Tibial nerve (tissue), 3 donors: ENCODE results near the gene SPAG17.

Source experiments
- POLR2A ChIP-seq, 2 donors: fragments of 450-650 bp; IDR thresholded peaks; one replicate each; pipeline ENCODE4 v1.6.1; 2017; ENCODE audit warnings: antibody characterized with exemption in 2 of 2, mild to moderate bottlenecking in 2 of 2, moderate library complexity in 2 of 2
- TF ChIP-seq, protein P1 (sequence below), 5 experiments: fragments of 200-600 bp in 3 of 5; fragments of 450-650 bp in 2 of 5; sonication (generic) in 3 of 5; IDR thresholded peaks; one replicate each; pipeline ENCODE4 v1.5.1; 2016 to 2019; ENCODE audit warnings: antibody characterized with exemption in 5 of 5, mild to moderate bottlenecking in 3 of 5, moderate library complexity in 2 of 5

DNA sequence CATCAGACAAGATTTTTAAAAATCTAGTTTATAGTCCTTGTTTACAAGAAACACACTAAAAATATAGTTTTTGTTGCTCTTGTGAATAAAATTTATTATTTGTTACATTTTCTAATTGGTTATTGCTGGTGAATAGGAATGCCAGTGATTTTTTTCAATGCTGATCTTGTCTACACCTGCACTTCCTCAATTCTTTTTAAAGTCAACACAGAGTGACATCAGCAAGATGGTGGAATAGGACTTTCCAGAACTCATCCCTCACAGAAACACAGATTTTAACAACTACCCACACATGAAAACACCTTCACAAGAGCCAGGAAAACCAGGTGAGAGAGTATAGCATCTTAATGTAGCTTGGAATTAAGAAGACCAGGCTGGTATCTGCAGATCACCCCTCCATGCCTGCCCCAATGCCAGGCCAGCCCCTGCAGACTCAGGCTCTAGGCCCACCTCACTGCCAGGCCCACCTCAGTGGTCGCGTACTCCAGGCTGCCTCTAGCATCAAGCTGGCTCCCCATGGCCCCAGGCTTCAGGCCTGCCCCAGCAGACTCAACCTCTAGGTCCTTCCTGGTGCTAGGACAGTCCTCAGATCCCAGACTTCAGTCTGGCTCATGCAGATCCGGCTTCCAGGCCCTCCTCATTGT is 137.9 kb downstream of the SPAG17 start:
- TF ChIP-seq, protein P1, sequence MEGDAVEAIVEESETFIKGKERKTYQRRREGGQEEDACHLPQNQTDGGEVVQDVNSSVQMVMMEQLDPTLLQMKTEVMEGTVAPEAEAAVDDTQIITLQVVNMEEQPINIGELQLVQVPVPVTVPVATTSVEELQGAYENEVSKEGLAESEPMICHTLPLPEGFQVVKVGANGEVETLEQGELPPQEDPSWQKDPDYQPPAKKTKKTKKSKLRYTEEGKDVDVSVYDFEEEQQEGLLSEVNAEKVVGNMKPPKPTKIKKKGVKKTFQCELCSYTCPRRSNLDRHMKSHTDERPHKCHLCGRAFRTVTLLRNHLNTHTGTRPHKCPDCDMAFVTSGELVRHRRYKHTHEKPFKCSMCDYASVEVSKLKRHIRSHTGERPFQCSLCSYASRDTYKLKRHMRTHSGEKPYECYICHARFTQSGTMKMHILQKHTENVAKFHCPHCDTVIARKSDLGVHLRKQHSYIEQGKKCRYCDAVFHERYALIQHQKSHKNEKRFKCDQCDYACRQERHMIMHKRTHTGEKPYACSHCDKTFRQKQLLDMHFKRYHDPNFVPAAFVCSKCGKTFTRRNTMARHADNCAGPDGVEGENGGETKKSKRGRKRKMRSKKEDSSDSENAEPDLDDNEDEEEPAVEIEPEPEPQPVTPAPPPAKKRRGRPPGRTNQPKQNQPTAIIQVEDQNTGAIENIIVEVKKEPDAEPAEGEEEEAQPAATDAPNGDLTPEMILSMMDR (IDR thresholded peaks at IDR 0.05): no peak
- no peak for TF ChIP-seq POLR2A (IDR thresholded peaks at IDR 0.05)
